GM12878 (cell line): ENCODE data around the gene SORBS1. TPM values are rescaled to one million over a fixed set of nuclear protein-coding genes. Genes with fewer than 3 reads are reported as not detected.

Experiments used
- CHD2 ChIP-seq: IDR thresholded peaks from 2 replicates; pipeline ENCODE4 v1.6.1; 2011; ENCODE audit warnings: low read depth, low read length, improper control_type of control experiment, borderline replicate concordance
- CHD4 ChIP-seq: fragments of 200-600 bp; sonication (generic); IDR thresholded peaks from 2 replicates; pipeline ENCODE4 v1.6.1; 2016; ENCODE audit warnings: mild to moderate bottlenecking
- E2F8 ChIP-seq: fragments of 450-650 bp; IDR thresholded peaks from 2 replicates; pipeline ENCODE4 v1.6.1; 2018; ENCODE audit warnings: mild to moderate bottlenecking, low read depth, moderate library complexity; ENCODE audit not compliant: partially characterized antibody
- EED ChIP-seq: sonication (generic); IDR thresholded peaks from 2 replicates; pipeline ENCODE4 v1.6.1; 2016; ENCODE audit warnings: antibody characterized with exemption, low read depth
- GABPA ChIP-seq: IDR thresholded peaks from 2 replicates; pipeline ENCODE4 v1.6.1; 2014; ENCODE audit warnings: antibody characterized with exemption, low read depth, mild to moderate bottlenecking, inconsistent platforms
- MTA3 ChIP-seq: IDR thresholded peaks from 2 replicates; pipeline ENCODE4 v1.6.1; 2012; ENCODE audit warnings: low read length, inconsistent platforms, borderline replicate concordance
- TARDBP ChIP-seq: IDR thresholded peaks from 2 replicates; pipeline ENCODE4 v1.6.1; 2016; ENCODE audit warnings: borderline replicate concordance
- TBL1XR1 ChIP-seq: IDR thresholded peaks from 2 replicates; pipeline ENCODE4 v1.6.1; 2012; ENCODE audit warnings: low read depth, low read length, improper control_type of control experiment
- polyA plus RNA-seq, 11 experiments: library from polyadenylated mRNA; depleted of rRNA in 4 of 11; unstranded in 6 of 11; stranded (reverse) in 5 of 11; fragments of >200 nt; fragmentation: Nextera tagmentation in 4 of 11; fragmentation: Illumina TruSeq in 1 of 11; extraction: Ambion mirVana in 4 of 11; extraction: Trizol in 1 of 11; gene quantifications; 1 replicate in 1 of 11; 2 replicates in 10 of 11; pipeline versions ENCODE4 v1.2.1 to v1.2.3, GENCODE V29; 2011 to 2016; ENCODE audit warnings: inconsistent platforms in 2 of 11, missing spikeins in 2 of 11, low read depth in 1 of 11
- total RNA-seq, 4 experiments: library from RNA; depleted of rRNA in 3 of 4; stranded (reverse); fragments of >200 nt in 3 of 4; fragmentation: Illumina TruSeq in 1 of 4; extraction: Trizol in 1 of 4; gene quantifications; 2 replicates each; pipeline versions ENCODE4 v1.2.1 to v1.2.3, GENCODE V29; 2013 to 2021
- TF ChIP-seq, protein P1 (sequence below): IDR thresholded peaks from 2 replicates; pipeline ENCODE4 v1.6.1; 2011; ENCODE audit warnings: borderline replicate concordance, low read depth, mild to moderate bottlenecking, moderate library complexity, mixed read lengths, low read length; ENCODE audit not compliant: insufficient read depth; ENCODE audit errors: extremely low read length

Gene SORBS1
- total and polyA plus RNA-seq, 10 of the 15 experiments (the other 5 are each of a cell fraction or from before 2014, with no cell fraction given) = 0.13 to 0.75 (median 0.39) TPM

GRCh38 chr10:95300022-95300539, 261.1 kb downstream of the SORBS1 start (continued):
- no peak for TF ChIP-seq E2F8
- no peak for TF ChIP-seq CHD4
- no peak for TF ChIP-seq GABPA
- no peak for TF ChIP-seq CHD2
- TF ChIP-seq EED = no peak
- TF ChIP-seq TBL1XR1 = no peak
- TF ChIP-seq MTA3 = no peak
- TF ChIP-seq TARDBP = no peak
- TF ChIP-seq, protein P1, sequence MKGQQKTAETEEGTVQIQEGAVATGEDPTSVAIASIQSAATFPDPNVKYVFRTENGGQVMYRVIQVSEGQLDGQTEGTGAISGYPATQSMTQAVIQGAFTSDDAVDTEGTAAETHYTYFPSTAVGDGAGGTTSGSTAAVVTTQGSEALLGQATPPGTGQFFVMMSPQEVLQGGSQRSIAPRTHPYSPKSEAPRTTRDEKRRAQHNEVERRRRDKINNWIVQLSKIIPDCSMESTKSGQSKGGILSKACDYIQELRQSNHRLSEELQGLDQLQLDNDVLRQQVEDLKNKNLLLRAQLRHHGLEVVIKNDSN = no peak
